KG1 (cell line): ENCODE data around the gene PLA2R1.
A peak's percentile ranks its signal among the peaks of the same experiment; 100 is the strongest.

Source experiments
- DNase-seq: peaks from one replicate; lab custom pipeline; 2025; lab: John Stamatoyannopoulos, UW

PLA2R1 gene

DNA sequence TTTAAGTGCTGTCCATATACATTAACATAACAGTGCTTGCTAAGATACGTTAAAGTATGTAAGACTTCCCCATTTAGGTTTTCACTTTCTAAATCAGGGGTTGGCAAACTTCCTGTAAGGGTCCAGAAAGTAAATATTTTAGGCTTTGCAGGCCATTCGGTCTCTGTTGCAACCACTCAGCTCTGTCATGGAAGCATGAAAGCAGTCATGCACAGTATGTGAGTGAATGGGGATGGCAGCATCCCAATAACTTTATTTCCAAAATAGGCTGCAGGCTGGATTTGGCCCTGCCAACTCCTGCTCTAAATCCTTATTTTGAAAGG lies 128.7 kb downstream of the PLA2R1 start:
- DNase-seq = peak; percentile 54

- DNase-seq = no peak
Measured at GRCh38 chr2:159933040-159933726, 129.2 kb downstream of the PLA2R1 start.

- no peak for DNase-seq
Measured at GRCh38 chr2:159926695-159927094, 135.7 kb downstream of the PLA2R1 start.

DNA sequence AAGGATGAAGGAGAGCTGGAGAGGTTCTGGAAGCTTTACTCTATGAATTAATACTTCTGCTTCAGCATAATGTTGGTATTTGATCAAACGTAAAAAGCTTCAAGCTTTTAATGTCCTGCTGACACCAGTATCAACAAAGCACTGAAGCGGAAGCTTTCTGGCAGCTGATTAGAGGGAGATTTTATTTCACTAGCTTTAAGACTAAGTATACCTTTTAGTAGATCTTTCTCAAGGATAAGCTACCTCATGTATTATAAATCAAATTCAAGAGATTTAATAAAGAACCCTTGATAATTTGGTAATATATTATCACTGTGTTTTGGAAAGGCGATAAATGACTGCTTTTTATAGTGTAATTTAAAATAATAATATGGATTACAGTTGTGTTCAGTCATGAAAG lies 136.4 kb downstream of the PLA2R1 start:
- DNase-seq = no peak

- DNase-seq = no peak
Measured at GRCh38 chr2:159922563-159922962, 139.9 kb downstream of the PLA2R1 start.

DNA sequence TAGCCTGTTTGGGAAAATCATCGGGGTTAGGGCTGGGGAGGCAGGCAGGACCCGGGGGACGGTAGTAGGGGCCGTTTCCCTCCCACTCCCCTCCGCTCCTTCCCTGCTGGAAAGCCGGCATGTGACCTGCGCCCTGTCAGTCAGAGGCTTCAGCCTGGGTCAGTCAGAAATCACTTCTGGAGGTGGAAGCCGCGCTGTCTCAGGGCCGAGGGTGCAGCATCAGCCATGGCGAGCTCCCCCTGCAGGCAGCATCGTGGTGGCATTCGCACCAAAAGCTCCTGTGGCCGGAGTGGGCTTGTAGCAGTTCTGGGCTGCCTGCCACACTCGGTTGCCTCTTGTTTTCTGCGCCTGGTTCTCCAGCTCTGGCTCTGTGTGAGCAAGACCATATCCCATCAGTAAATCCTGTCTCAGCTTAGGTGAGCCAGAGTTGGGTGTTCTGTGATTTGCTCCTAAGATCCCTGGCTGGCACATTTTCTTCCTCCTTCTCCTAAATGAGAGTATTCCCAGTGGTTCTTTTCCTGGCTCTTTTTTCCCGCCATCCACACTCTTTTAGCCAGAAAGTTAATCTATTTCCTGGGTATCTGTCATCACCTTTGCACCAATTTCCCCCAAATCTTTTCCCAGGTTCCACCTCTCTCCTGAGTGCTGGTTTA lies 140.5 kb downstream of the PLA2R1 start:
- no peak for DNase-seq

DNA sequence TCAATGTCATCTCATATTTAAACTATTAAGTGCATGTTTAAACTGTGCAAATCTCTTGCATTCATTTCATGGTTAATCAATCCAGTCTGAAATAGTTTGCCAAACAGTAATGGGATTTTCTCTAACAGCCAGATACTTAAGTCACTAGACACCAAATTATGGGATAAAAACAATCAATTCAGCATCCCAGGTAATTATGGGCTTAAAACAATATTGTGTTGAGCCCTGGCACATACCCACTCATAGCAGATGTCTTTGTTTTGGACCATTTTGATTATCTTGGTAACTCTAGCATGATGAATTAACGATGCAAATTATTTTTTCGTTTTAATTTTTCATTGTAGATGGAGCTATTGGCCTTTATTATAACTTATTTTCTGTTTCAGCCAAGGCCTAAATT lies 145.9 kb downstream of the PLA2R1 start:
- no peak for DNase-seq

GRCh38 chr2:159913900-159914299 lies 148.5 kb downstream of the PLA2R1 start:
- no peak for DNase-seq

DNA sequence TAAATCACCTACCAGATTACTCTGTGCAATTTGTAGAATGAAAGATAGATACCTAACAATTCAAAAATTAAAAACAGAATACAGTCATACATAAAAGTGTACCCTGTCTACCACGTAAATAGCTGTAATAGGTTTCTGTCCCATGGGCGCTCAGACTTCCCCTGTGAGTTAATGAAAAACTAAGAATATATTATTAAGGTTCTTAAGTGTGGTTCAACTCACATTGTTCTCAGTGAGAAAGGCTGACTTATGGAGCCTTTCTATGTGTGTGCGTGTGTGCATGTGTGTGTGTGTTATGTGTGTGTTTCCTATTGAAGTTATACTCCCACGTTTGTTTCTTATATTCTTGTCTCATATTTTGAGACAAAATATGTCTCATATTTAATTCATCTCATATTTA lies 149.8 kb downstream of the PLA2R1 start:
- no peak for DNase-seq

- DNase-seq = no peak
Measured at GRCh38 chr2:159910951-159911350, 151.5 kb downstream of the PLA2R1 start.

GRCh38 chr2:159908623-159909022 lies 153.8 kb downstream of the PLA2R1 start:
- no peak for DNase-seq

DNA sequence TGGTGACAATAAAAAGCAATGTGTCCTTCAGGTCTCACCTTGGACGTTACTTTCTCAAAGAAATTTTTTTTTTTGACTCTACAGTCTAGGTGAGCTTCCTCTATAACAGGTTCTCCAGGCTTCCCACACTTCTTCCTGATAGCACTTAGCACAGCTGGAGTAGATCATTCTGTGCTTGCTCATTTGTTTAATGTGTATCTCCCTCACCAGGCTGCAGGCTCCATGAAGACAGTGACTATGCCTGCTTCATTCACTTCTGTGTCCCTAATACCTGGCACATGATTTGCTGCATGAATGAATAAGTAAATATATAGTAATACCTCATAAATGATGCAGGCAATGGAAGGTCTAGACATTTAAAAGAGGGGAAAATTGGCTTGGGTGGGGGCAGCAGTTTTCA lies 154.5 kb downstream of the PLA2R1 start:
- DNase-seq = no peak

DNA sequence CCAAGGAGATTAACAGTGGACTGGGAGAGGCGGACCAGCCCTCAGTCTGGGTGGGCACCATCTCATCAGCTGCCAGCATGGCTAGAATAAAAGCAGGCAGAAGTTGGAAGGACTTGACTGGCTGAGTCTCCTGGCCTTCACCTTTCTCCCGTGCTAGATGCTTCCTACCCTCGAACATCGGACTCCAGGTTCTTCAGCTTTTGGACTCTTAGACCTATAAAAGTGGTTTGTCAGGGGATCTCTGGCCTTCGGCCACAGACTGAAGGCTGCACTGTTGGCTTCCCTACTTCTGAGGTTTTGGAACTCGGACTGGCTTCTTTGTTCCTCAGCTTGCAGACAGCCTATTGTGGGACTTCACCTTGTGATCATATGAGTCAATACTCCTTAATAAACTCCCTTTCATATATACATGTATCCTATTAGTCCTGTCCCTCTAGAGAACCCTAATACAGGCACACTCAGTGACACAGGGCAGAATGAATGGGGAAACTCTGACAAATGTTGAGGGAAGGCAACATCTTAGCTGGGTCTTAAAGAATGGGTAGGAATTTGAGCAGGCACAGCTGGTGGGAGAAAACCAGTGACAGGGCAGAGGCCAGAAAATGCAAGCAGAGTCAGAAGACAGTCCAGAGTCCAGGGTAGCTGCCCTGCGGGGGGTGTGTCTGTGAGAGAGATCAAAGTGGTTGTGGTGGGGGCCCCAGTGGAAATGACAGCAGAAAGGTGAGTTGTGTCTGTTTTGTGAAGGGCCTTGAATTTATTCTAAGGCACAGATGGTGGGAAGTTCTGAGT lies 156.3 kb downstream of the PLA2R1 start:
- no peak for DNase-seq

DNA sequence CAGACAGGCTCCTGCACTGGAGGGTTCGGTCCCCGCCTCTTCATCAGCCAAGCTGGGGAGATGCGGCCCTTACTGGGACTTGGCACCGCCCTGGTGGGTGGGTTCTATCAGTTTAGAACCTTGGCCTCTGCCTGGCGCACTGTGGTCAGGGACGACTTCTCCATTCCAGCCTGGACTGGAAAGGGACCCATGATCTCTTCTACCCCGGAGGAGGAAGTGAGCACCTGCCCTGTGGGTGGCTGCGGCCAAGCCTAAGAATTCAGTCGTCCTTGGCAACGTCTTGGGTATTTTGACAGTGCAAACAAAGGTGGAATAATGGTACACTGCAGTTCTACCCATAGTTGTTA lies 157.5 kb downstream of the PLA2R1 start:
- no peak for DNase-seq

GRCh38 chr2:159904127-159904958 lies 158.1 kb downstream of the PLA2R1 start, which contains the start of gene LY75:
LY75 (minus strand) TSS chr2:159904756.
- DNase-seq = no peak

DNA sequence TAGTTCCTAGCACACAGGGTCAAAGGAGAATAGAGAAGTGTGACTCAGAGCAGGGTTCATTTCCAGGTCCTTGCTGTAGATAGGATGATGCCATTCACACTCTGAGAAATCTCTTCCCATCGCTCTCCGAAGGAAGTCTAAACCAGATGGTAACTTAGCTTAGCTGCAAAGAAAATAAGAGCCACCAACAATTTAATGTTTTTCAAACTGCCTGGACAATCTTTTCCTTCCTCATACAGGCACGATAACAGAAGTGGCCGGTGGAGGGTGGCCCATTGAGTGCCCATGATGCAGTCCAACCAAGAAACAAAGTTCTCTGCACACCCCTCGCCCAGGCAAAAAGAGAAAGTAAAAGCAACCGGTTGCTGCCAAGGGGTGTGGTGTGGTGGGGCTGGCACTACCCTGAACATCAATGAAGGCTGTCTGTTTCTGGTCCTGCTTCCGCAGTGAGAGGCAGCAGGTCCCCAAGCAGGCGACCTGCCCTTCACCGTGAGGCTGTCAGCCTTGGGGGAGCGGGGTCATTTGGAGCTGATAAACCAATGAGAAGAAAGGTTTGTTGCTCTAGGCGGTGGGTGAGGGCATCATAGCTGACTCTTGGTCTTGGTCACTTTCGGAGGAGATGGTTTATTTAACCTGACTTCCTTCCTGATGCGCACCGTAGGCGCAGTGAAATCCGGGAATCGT lies 158.8 kb downstream of the PLA2R1 start:
- no peak for DNase-seq

- DNase-seq = no peak
Measured at GRCh38 chr2:159902722-159903121, 159.7 kb downstream of the PLA2R1 start.

DNA sequence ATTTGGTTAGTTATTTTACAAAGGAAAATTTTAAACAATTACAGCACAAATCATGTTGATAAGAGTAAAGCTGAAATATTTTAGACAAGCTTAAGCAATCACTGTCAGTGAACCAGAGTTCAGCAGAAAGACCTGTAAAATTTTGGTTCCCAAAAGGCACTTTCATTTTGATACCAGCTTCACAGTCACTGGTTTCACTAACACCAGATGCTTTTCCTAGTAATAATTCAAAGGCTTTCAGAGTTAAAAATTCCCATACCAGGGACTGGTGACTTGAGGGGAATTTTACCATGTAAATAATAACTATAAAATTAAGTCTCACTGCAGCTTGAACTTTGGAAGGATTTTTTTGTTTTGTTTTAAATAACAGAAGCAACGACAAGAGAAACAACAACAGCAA lies 162.1 kb downstream of the PLA2R1 start:
- no peak for DNase-seq

DNA sequence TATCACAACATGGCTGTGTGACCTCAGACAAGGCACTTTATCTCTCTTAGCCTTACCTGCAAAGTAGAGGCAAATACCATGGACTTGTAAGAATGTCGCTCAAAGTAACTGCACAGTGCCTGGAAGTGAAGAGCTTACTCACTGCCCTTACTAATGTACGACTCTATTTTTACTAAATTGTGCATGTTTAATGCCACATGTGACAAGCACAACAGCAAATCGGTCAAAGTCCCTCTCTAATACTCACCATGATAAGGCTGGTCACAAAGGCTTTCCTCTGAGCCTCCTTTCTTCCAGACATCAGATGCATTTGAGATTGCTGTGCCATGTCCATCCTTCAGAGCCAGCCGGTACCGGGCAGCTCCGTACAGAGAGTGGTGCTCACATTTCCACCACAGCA lies 164.0 kb downstream of the PLA2R1 start:
- no peak for DNase-seq

DNA sequence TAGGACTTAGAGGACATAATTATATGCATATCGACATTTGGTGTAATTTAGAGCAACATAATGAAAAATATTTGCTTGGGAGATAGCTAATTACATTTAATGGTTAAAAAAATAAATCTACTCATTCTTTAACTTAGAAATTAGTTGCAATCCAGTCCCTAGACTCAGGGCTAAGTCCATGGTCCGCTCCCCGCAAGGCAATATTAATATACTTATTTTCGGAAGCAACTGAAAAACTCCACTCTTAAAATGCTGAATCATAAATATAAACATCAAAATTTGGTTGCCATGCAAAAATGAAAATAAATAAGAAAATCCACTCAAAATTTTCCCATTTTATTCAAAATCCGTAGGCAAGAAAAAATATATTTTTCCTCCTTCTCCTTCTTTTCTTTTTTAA lies 164.7 kb downstream of the PLA2R1 start:
- no peak for DNase-seq

DNA sequence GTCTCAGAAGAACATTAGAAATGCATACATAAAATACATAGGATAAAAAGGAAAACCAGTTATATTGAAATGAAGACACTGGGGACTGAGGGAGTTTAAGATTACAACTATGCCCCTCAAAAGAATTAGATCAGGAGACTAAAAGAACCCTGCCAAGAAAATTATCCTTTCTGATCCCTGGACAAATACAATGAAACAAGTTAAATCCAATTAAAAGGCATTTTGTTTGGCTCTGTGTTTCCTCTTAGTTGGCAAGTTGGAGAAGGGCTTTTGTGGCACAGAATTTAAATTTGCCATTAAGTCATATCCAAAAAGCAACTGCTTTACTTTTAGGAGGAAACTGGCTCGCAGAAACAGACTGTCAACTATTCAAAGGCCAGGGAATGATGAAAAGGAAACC lies 165.3 kb downstream of the PLA2R1 start:
- DNase-seq = no peak
